ENCODE measurements around the gene OR5H6.

- TF ChIP-seq ZNF274 (IDR thresholded peaks at IDR 0.05; ENCODE audit: low read depth, low read length), result no peak
- TF ChIP-seq YY1 (IDR thresholded peaks at IDR 0.05; ENCODE audit: insufficient read depth, insufficient read length), result no peak
These were observed 17.9 kb upstream of the OR5H6 start for GRCh38 chr3:98246142-98246541.
